Measurements from ENCODE around the gene RIMS3.
"Not testable (repeated sequence)": the region's sequence is repeated elsewhere in the genome, so short reads cannot be mapped to it uniquely, and the experiment has no call there.

Gene RIMS3

GRCh38 chr1:40704817-40705733 lies 39.6 kb upstream of the RIMS3 start:
- no peak overlapping the region for H3K4me3 ChIP-seq (ENCODE audit: low read length)
- no peaks in the 10 kb centered on the region for H3K36me3 ChIP-seq (replicated peaks; ENCODE audit: insufficient read depth, low read length)
- H3K9me3 ChIP-seq (replicated peaks; ENCODE audit: insufficient read depth, low read length), result no peaks in the 10 kb centered on the region
- H2AFZ ChIP-seq (ENCODE audit: low read length), result no peak overlapping the region
- no peak overlapping the region for H3K27ac ChIP-seq (ENCODE audit: low read length)
- no peak for DNase-seq
- H4K20me1 ChIP-seq (ENCODE audit: insufficient read depth, low read length), result no peaks in the 10 kb centered on the region
- H3K79me2 ChIP-seq (ENCODE audit: low read length), result peaks cover 90% of the 10 kb centered on the region
- no peaks in the 10 kb centered on the region for H3K9me2 ChIP-seq (replicated peaks; ENCODE audit: insufficient read depth, low read length)
- no peak overlapping the region for H3K4me2 ChIP-seq (ENCODE audit: low read depth, low read length)
- no peak overlapping the region for H3K9ac ChIP-seq (ENCODE audit: low read length)
- H3F3A ChIP-seq (ENCODE audit: insufficient read depth, low read length), result peaks cover 7% of the 10 kb centered on the region
- H3K4me1 ChIP-seq (ENCODE audit: low read length), result peaks cover 9% of the 10 kb centered on the region
- no peak for TF ChIP-seq EZH2 (optimal IDR thresholded peaks at IDR 0.05; ENCODE audit: low read depth, low read length)
- H3K27me3 ChIP-seq (replicated peaks; ENCODE audit: insufficient read depth, low read length), result no peaks in the 10 kb centered on the region

- Histone ChIP-seq H3K9ac (ENCODE audit: low read length) (no peak overlapping the region), H2AFZ (ENCODE audit: low read length) (no peak overlapping the region), H3K9me3 (replicated peaks; ENCODE audit: insufficient read depth, low read length) (no peaks in the 10 kb centered on the region), H3K79me2 (ENCODE audit: low read length) (peaks cover 98% of the 10 kb centered on the region), H3K4me2 (ENCODE audit: low read depth, low read length) (no peak overlapping the region), H3F3A (ENCODE audit: insufficient read depth, low read length) (peaks cover 5% of the 10 kb centered on the region), H3K27ac (ENCODE audit: low read length) (no peak overlapping the region), H3K36me3 (replicated peaks; ENCODE audit: insufficient read depth, low read length) (no peaks in the 10 kb centered on the region), H3K4me1 (ENCODE audit: low read length) (0 out of 2 replicates have a peak, but pooled peaks cover 4% of the 10 kb centered on the region), H4K20me1 (ENCODE audit: insufficient read depth, low read length) (no peaks in the 10 kb centered on the region), H3K27me3 (replicated peaks; ENCODE audit: insufficient read depth, low read length) (no peaks in the 10 kb centered on the region), H3K4me3 (ENCODE audit: low read length) (no peak overlapping the region), H3K9me2 (replicated peaks; ENCODE audit: insufficient read depth, low read length) (no peaks in the 10 kb centered on the region)
- TF ChIP-seq CTCF (IDR thresholded peaks at IDR 0.05; ENCODE audit: low read length) (no peak), EZH2 (optimal IDR thresholded peaks at IDR 0.05; ENCODE audit: low read depth, low read length) (no peak), EZH2phosphoT487 (IDR thresholded peaks at IDR 0.05; ENCODE audit: low read length) (no peak)
- DNase-seq, result no peak
Observed at GRCh38 chr1:40703316-40703715, 37.8 kb upstream of the RIMS3 start.

GRCh38 chr1:40702810-40703209 lies 37.3 kb upstream of the RIMS3 start:
- not testable (repeated sequence) for H3K36me3 ChIP-seq (replicated peaks; ENCODE audit: insufficient read depth, low read length); DNase-seq; H3K4me2 ChIP-seq (ENCODE audit: low read depth, low read length); H3K9me2 ChIP-seq (replicated peaks; ENCODE audit: insufficient read depth, low read length); H4K20me1 ChIP-seq (ENCODE audit: insufficient read depth, low read length); H3K9me3 ChIP-seq (replicated peaks; ENCODE audit: insufficient read depth, low read length); H3K27ac ChIP-seq (ENCODE audit: low read length); H3K9ac ChIP-seq (ENCODE audit: low read length); H2AFZ ChIP-seq (ENCODE audit: low read length); H3K27me3 ChIP-seq (replicated peaks; ENCODE audit: insufficient read depth, low read length); H3F3A ChIP-seq (ENCODE audit: insufficient read depth, low read length); H3K4me3 ChIP-seq (ENCODE audit: low read length); H3K4me1 ChIP-seq (ENCODE audit: low read length)
- H3K79me2 ChIP-seq (ENCODE audit: low read length), result peaks cover 98% of the 10 kb centered on the region

GRCh38 chr1:40701684-40702083 lies 36.2 kb upstream of the RIMS3 start:
- no peak overlapping the region for H3K9ac ChIP-seq (ENCODE audit: low read length)
- no peak overlapping the region for H3K4me2 ChIP-seq (ENCODE audit: low read depth, low read length)
- peaks cover 99% of the 10 kb centered on the region for H3K79me2 ChIP-seq (ENCODE audit: low read length)
- no peaks in the 10 kb centered on the region for H3K36me3 ChIP-seq (replicated peaks; ENCODE audit: insufficient read depth, low read length)
- TF ChIP-seq EZH2phosphoT487 (IDR thresholded peaks at IDR 0.05; ENCODE audit: low read length) (no peak), EZH2 (optimal IDR thresholded peaks at IDR 0.05; ENCODE audit: low read depth, low read length) (no peak), CTCF (IDR thresholded peaks at IDR 0.05; ENCODE audit: low read length) (no peak)
- DNase-seq, result no peak
- H3K4me3 ChIP-seq (ENCODE audit: low read length), result no peak overlapping the region
- H3K9me2 ChIP-seq (replicated peaks; ENCODE audit: insufficient read depth, low read length), result no peaks in the 10 kb centered on the region
- 0 out of 2 replicates have a peak, but pooled peaks cover 3% of the 10 kb centered on the region for H4K20me1 ChIP-seq (ENCODE audit: insufficient read depth, low read length)
- H2AFZ ChIP-seq (ENCODE audit: low read length), result no peak overlapping the region
- no peak overlapping the region for H3K27ac ChIP-seq (ENCODE audit: low read length)
- no peaks in the 10 kb centered on the region for H3F3A ChIP-seq (ENCODE audit: insufficient read depth, low read length)
- H3K27me3 ChIP-seq (replicated peaks; ENCODE audit: insufficient read depth, low read length), result no peaks in the 10 kb centered on the region
- no peaks in the 10 kb centered on the region for H3K9me3 ChIP-seq (replicated peaks; ENCODE audit: insufficient read depth, low read length)
- H3K4me1 ChIP-seq (ENCODE audit: low read length), result no peaks in the 10 kb centered on the region
